Suprapubic skin (tissue), 4 donors: ENCODE data around the gene FCHO2. TPM values are rescaled to one million over a fixed set of nuclear protein-coding genes. Genes with fewer than 3 reads are reported as not detected.

Experiments used
- DNase-seq, 2 donors: peaks; one replicate each; pipeline ENCODE4 v3.0.0-alpha.2; 2019; ENCODE audit warnings: low spot score in 2 of 2
- H3K27ac ChIP-seq: fragments of 200-600 bp; sonication (generic); one replicate; pipeline ENCODE4 v1.5.1; 2019
- H3K27me3 ChIP-seq: fragments of 200-600 bp; sonication (generic); one replicate; pipeline ENCODE4 v1.5.1; 2019
- H3K36me3 ChIP-seq: fragments of 200-600 bp; sonication (generic); one replicate; pipeline ENCODE4 v1.5.1; 2019
- H3K4me1 ChIP-seq: fragments of 200-600 bp; sonication (generic); one replicate; pipeline ENCODE4 v1.5.1; 2019
- H3K4me3 ChIP-seq: fragments of 200-600 bp; sonication (generic); one replicate; pipeline ENCODE4 v1.5.1; 2019; ENCODE audit warnings: mild to moderate bottlenecking
- H3K9me3 ChIP-seq: fragments of 200-600 bp; sonication (generic); one replicate; pipeline ENCODE4 v1.5.1; 2019
- EP300 ChIP-seq: sonication (generic); formaldehyde crosslinking; IDR thresholded peaks from one replicate; pipeline ENCODE4 v1.6.1; 2017; ENCODE audit warnings: antibody characterized with exemption
- POLR2A ChIP-seq, 2 donors: fragments of 450-650 bp; IDR thresholded peaks; one replicate each; pipeline ENCODE4 v1.6.1; 2017; ENCODE audit warnings: antibody characterized with exemption in 2 of 2, mild to moderate bottlenecking in 2 of 2, moderate library complexity in 2 of 2
- POLR2AphosphoS5 ChIP-seq, 3 donors: sonication (generic); formaldehyde crosslinking; IDR thresholded peaks; one replicate each; pipeline ENCODE4 v1.6.1; 2017; ENCODE audit warnings: antibody characterized with exemption in 3 of 3
- WGBS: methylation state at CpG from one replicate; pipeline ENCODE4 v1.1.5; 2018; 5-methylcytosine and 5-hydroxymethylcytosine counted together
- total RNA-seq, 4 donors: library from RNA; depleted of rRNA; stranded (reverse); fragments of >200 nt; gene quantifications; one replicate each; pipeline ENCODE4 v1.1.0, GENCODE V29; 2016
- TF ChIP-seq, protein P1 (sequence below), 2 donors: fragments of 200-600 bp in 1 of 2; fragments of 450-650 bp in 1 of 2; sonication (generic) in 1 of 2; IDR thresholded peaks; one replicate each; pipeline ENCODE4 v1.5.1; 2016 to 2019; ENCODE audit warnings: antibody characterized with exemption in 2 of 2, mild to moderate bottlenecking in 1 of 2, moderate library complexity in 1 of 2

Gene FCHO2
- total RNA-seq, 4 donors from 2014 or later = 24.7 to 46.2 (median 34.8) TPM

DNA sequence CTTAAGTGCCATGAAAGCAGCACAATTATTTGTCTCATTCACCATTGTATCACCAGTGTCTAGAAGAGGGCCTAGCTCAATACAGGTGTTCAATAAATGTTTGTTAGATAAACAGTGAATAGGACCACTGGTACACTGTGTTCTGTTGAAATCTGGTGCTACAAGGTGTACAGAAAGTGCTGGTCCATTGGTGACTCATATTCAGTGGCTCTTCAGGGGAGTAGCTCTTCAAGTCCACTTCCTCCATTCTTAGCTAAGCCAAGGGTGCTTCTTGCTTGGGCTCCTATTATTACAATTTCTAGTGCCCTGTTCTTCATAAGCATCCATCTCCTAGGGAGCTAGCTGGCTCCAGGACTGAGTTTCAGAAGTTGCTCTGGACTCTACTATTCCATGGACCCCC lies 6.4 kb upstream of the FCHO2 start:
- Histone ChIP-seq H3K36me3 (no peaks in the 10 kb centered on the region), H3K9me3 (no peaks in the 10 kb centered on the region), H3K27me3 (no peaks in the 10 kb centered on the region), H3K4me3 (no peak overlapping the region), H3K4me1 (peaks cover 8% of the 10 kb centered on the region), H3K27ac (no peak overlapping the region)
- DNase-seq = no peak
- TF ChIP-seq EP300 (no peak), POLR2A (IDR thresholded peaks at IDR 0.05) (no peak), POLR2AphosphoS5 (IDR thresholded peaks at IDR 0.05) (no peak)
- TF ChIP-seq, protein P1, sequence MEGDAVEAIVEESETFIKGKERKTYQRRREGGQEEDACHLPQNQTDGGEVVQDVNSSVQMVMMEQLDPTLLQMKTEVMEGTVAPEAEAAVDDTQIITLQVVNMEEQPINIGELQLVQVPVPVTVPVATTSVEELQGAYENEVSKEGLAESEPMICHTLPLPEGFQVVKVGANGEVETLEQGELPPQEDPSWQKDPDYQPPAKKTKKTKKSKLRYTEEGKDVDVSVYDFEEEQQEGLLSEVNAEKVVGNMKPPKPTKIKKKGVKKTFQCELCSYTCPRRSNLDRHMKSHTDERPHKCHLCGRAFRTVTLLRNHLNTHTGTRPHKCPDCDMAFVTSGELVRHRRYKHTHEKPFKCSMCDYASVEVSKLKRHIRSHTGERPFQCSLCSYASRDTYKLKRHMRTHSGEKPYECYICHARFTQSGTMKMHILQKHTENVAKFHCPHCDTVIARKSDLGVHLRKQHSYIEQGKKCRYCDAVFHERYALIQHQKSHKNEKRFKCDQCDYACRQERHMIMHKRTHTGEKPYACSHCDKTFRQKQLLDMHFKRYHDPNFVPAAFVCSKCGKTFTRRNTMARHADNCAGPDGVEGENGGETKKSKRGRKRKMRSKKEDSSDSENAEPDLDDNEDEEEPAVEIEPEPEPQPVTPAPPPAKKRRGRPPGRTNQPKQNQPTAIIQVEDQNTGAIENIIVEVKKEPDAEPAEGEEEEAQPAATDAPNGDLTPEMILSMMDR (IDR thresholded peaks at IDR 0.05) = no peak

DNA sequence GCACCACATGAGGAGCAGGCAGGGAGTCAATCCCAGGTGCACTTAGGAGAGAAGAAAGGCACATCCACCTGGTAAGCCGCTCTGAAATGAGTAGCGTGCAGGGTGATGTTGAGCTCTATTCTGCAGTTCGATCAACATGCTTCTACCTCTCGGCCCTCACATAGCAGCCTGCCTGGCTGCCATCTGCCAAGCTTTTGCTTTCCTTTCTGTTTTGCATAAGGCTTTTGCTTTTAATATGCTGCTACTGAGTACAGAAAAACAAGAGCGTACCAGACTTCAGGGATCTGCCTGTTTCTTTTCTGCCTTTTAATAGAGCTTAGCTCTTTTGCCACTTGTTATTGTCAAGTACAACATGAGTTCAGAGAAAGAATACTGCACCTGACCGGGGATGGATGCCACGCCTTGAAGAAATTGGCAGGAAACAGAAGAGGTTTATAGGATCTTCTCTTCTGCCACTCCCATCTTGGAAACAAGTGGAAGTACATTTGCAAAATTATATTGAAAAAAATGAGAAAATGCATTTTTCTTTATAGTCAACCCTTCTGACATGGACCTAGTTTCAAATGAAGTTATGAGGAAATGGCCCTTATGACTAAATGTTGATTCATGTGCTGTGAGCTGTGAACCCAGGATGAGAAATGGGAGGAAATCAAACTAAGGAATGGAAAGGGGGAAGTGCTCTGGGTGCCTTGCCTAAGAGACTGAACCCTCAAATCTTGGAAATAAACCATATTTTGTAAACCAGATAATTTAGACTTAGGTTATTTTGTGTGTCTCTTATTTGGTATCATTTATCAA lies 4.0 kb upstream of the FCHO2 start:
- Histone ChIP-seq H3K27ac (peak overlapping the region; percentile 7), H3K36me3 (no peaks in the 10 kb centered on the region)
- WGBS = 71% methylated on average over 7 of the region's 7 CpGs

DNA sequence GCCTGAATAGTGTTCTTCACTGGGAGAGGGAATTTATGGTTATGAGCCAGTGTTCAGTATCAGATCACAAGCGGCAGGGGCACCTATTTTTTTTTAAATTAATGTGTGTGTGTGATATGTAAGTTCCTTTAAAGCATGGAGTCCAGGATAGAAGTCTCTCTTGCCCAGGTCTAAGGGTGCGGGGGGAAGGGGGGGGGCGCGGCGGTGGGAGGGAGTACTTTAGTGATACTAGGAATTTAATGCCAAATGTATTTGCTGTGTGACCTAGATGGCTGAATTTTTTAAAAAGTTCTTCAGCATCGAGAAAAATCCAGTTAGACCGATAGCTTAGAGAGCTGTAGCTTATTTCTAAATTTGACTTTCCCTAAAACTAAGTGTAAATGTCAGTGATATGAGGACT lies 1.5 kb upstream of the FCHO2 start:
- no peak for DNase-seq
- H3K4me1 ChIP-seq = peaks cover 41% of the 10 kb centered on the region
- TF ChIP-seq POLR2A (IDR thresholded peaks at IDR 0.05) = no peak
- no peaks in the 10 kb centered on the region for H3K36me3 ChIP-seq
- H3K4me3 ChIP-seq = no peak overlapping the region
- no peaks in the 10 kb centered on the region for H3K9me3 ChIP-seq
- H3K27me3 ChIP-seq = no peaks in the 10 kb centered on the region
- no peak overlapping the region for H3K27ac ChIP-seq
- 91% methylated on average over 7 of the region's 7 CpGs for WGBS

More for the DNA sequence above, 4.0 kb upstream of the FCHO2 start:
- DNase-seq = no peak
- no peaks in the 10 kb centered on the region for H3K27me3 ChIP-seq
- H3K4me1 ChIP-seq = peaks cover 20% of the 10 kb centered on the region
- no peak overlapping the region for H3K4me3 ChIP-seq
- no peak for TF ChIP-seq POLR2AphosphoS5 (IDR thresholded peaks at IDR 0.05)
- TF ChIP-seq EP300 = no peak
- TF ChIP-seq, protein P1 (IDR thresholded peaks at IDR 0.05) = no peak
- no peak for TF ChIP-seq POLR2A (IDR thresholded peaks at IDR 0.05)
- no peaks in the 10 kb centered on the region for H3K9me3 ChIP-seq

DNA sequence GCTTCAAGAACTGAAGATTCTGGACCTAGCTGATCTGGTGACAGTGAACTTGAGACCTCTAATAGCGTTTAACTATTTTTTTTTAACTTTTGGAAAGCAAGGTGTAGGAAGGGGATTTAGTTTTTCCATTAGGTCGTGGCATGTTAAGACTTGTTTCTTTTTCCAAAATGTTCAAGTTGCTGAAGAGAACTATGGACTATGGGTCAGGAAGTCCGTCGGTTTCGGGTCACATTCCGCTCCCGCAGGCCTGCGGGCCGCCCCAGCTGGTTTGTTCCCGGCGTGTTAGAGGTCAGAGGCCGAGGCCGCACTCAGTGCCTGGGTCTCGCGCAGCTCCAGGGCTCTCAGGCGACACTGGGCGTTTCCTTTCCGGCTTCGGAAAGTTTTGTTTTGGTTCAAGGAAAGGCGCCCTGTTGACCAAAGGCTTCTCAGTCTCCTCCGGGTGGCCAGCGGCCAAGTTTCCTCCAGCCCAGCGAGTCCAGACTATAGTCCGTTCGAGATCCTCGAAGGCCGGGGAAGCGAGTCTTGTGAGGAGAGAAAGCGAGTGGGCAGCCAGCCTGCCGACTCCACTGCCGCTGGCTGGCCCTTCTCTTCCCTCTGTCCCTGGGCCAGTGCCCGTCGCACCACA lies 586 bp upstream of the FCHO2 start:
- Histone ChIP-seq H3K36me3 (no peaks in the 10 kb centered on the region), H3K27ac (peak overlapping the region; percentile 96), H3K27me3 (no peaks in the 10 kb centered on the region), H3K4me3 (peak overlapping the region; percentile 76), H3K9me3 (no peaks in the 10 kb centered on the region), H3K4me1 (peaks cover 41% of the 10 kb centered on the region)
- DNase-seq = peak in 1 of 2 donors; percentile 89
- TF ChIP-seq POLR2A (IDR thresholded peaks at IDR 0.05) = no peak
- TF ChIP-seq, protein P1 (IDR thresholded peaks at IDR 0.05) = no peak
- peak in 1 of 3 donors; percentile 3 for TF ChIP-seq POLR2AphosphoS5 (IDR thresholded peaks at IDR 0.05)
- no peak for TF ChIP-seq EP300
- 2% methylated on average over 15 of the region's 33 CpGs for WGBS

DNA sequence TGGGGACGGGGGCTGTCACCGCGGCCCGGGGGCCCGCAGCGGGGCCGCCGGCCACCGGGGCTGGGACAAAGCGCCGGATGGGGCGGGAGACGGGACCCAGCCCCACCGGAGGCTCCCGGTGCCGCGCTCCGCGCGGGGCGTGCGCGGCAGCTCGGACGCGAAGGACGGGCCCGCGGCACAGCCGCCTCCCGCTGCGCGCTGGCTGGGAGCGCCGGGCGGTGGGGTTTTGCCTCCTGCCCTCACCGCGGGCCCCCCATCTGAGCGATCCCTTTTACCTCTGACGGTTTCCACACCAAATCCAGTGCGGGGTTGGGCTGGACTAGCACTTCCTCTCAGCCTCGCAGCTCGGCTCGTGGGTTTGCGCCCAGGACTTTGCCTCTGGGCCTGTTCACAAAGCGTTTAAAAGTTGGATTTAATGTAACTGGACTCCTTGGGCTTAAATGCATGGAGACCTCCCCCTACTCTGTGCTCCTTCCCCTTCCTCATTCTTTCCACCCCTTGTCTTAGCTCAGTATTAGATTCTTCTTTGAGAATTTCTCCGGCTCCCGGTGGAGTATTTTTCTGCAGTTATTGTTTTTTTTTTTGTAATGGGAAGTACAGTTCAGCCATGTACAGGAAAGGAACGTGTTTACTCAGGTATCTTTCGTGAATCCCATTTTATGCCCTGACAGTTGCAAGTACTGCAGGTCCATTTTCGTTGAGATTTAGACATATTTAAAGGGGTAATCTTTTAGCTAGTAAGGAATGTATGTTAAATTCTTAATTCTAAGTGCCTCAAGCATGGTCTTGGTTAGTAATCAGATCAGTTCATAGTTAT lies 691 bp downstream of the FCHO2 start:
- TF ChIP-seq EP300 (no peak), POLR2AphosphoS5 (IDR thresholded peaks at IDR 0.05) (no peak), POLR2A (IDR thresholded peaks at IDR 0.05) (no peak)
- TF ChIP-seq, protein P1 (IDR thresholded peaks at IDR 0.05) = no peak
- H3K27ac ChIP-seq = peak overlapping the region; percentile 96
- peak; percentile 77 to 85 for DNase-seq
- no peaks in the 10 kb centered on the region for H3K9me3 ChIP-seq
- peak overlapping the region; percentile 76 for H3K4me3 ChIP-seq
- no peaks in the 10 kb centered on the region for H3K36me3 ChIP-seq
- H3K27me3 ChIP-seq = no peaks in the 10 kb centered on the region
- H3K4me1 ChIP-seq = peaks cover 39% of the 10 kb centered on the region
- 2% methylated on average over 34 of the region's 51 CpGs for WGBS
